Measurements from ENCODE around the gene CFAP46.

The CFAP46 gene

DNA sequence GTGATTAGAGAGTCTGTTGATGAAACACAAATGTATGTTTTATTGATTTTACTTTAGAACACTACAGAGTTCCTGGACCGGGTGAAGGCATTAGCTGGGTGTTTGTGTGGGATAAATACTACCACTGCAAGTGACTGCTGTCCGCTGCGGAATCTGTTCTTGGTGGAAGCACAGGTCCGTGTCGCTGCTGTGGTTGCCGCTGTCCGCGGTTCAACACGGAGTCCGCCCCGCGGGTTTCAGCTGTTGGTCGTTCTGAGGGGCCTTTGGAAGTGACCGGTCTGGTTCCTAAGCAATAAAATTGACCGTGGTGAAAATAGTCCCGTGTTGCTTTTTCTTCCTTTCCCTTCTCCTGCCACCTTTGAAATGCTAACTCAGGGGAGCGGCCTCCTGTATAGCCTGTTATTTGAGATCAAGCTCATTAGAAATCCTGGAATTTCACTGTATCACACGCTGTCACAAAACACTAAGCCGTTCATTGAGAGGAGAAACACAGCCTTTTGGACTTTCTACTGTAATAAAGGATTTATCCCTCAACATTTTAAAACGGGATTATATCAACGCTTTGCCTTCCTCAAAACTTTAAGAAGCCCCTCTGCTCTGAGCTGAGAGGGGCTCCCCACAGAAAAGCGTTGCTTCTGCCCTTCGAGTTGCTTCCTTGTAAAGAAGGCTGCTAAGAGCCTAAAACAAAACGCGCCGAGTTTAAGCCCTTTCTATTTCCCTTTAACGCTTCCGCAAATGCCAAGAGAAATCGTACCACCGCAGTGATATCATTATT, 159.0 kb downstream of the CFAP46 start:
- H3K27me3 ChIP-seq = peaks cover 15% of the 10 kb centered on the region
- peaks cover 46% of the 10 kb centered on the region for H3K9me3 ChIP-seq
- peaks cover 27% of the 10 kb centered on the region for H3K36me3 ChIP-seq
- no peak overlapping the region for H3K4me3 ChIP-seq
- no peak overlapping the region for H3K4me2 ChIP-seq
- H3K4me1 ChIP-seq = peaks cover 22% of the 10 kb centered on the region
- peaks cover 15% of the 10 kb centered on the region; the same call in 1 of the 2 replicates for H4K20me1 ChIP-seq
- no peak overlapping the region for H3K27ac ChIP-seq
- TF ChIP-seq Cebpa-rat (IDR thresholded peaks at IDR 0.05) = no peak
- H3K9ac ChIP-seq = no peak overlapping the region

DNA sequence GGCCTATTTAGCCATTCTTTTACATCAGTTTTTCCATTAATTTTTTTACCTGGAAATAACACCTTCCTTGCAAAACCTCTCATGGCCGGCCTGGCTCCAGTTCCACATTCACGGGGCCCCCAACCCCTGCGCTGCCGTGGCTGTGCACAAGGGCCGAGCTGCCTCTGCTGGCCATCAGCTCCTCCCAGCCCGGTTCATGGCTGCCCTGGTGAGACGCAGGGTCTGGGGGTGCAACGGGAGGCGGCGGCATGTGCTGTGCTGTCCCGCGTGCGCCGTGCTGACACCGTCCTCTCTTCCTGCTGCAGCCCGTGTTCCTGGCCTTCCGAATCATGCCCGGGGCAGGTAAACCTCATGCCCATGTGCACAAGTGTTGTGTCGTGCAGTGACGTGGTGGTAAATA, 160.8 kb downstream of the CFAP46 start:
- H3K4me1 ChIP-seq = peaks cover 40% of the 10 kb centered on the region
- H4K20me1 ChIP-seq = peaks cover 20% of the 10 kb centered on the region; the same call in 1 of the 2 replicates

DNA sequence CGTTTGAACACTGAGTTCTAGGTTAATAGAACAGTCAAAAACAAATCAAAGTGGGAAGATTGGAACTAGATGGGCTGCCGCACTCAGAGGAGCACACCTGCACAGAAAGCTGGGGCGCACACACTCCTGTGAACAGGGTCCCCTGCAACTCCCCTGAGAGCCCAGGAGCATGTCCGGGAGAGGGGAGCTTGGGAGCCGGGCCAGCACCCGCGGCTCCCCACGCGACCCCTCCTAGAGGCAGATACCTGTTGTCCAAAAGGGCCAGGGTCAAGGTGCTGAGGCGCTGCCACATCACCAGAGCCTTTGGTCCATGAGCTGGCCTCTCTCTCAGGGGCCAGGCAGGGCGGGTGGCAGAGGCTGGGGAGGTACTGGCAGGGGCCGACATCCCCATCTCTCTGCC, 162.0 kb downstream of the CFAP46 start:
- no peak overlapping the region for H3K27ac ChIP-seq
- no peak for TF ChIP-seq Cebpa-rat (IDR thresholded peaks at IDR 0.05)
- H3K9me3 ChIP-seq = peaks cover 19% of the 10 kb centered on the region
- H3K36me3 ChIP-seq = peaks cover 34% of the 10 kb centered on the region
- H3K4me3 ChIP-seq = no peak overlapping the region
- no peaks in the 10 kb centered on the region for H3K27me3 ChIP-seq
- H3K9ac ChIP-seq = no peak overlapping the region
- peaks cover 52% of the 10 kb centered on the region for H3K4me1 ChIP-seq
- H3K4me2 ChIP-seq = no peak overlapping the region
- peaks cover 32% of the 10 kb centered on the region; the same call in 1 of the 2 replicates for H4K20me1 ChIP-seq

More for the DNA sequence above, 160.8 kb downstream of the CFAP46 start:
- no peak for TF ChIP-seq Cebpa-rat (IDR thresholded peaks at IDR 0.05)
- Histone ChIP-seq H3K27ac (no peak overlapping the region), H3K36me3 (peaks cover 34% of the 10 kb centered on the region), H3K9ac (no peak overlapping the region), H3K4me3 (no peak overlapping the region), H3K27me3 (no peaks in the 10 kb centered on the region), H3K9me3 (peaks cover 29% of the 10 kb centered on the region), H3K4me2 (no peak overlapping the region)

DNA sequence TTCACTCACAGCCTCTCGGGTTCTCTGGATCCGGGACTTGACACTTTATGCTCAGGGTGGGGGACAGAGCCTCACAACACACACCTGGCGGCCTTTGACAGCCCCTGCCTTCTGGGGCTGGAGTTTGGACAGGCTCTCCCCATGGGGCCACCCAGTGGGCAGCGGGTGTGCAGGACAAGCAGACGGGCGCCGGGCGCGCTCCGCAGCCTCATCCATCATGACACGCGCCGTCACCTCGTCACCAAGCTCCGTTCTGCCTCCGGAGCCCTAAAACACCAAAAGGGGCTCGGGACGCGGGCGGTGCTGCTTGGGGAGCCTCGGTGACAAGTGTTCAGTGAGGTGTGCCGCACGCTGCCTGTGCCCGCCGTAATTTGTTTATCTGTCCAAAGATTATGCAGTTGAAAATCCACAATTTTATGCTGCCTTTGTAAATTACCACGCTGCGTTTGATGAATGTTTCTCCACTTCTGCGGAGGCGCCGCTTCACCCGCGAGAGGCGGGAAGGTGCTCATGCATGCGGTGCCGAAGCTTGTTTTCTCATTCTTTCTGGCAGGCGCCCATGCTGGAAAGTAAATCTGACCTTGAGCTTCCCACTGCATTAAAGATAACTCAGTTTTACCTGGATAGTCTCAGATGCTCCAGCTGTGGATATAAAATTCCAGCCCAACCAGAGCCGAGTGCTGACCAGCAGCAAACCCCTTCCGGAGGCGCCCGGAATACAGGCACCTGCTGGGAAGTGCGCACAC, 162.6 kb downstream of the CFAP46 start:
- Histone ChIP-seq H3K27ac (0 out of 2 replicates have a peak overlapping the region, but pooled peaks have one; percentile 48), H3K27me3 (no peaks in the 10 kb centered on the region), H3K9me3 (peaks cover 13% of the 10 kb centered on the region), H4K20me1 (peaks cover 34% of the 10 kb centered on the region; the same call in 1 of the 2 replicates), H3K4me3 (no peak overlapping the region), H3K9ac (no peak overlapping the region), H3K4me1 (peaks cover 55% of the 10 kb centered on the region), H3K4me2 (peak overlapping the region; percentile 91), H3K36me3 (peaks cover 34% of the 10 kb centered on the region)
- no peak for TF ChIP-seq Cebpa-rat (IDR thresholded peaks at IDR 0.05)

DNA sequence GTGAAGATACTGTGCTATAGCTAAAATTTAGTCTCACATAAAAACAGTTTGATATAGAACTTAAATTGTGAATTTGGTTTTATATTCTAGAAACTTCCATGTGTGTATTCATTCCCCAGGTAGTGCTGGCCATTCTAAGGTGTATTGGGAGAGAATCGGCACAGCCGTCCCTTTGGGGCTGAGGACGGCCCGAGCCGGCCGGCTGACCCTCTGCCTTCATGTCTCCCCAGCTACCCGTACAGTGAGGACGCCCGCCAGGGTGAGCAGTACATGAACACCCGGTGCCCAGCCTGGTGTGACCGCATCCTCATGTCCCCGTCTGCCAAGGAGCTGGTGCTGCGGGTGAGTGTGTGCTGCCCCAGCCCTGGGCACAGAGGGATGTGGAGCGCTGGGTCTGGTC, 164.9 kb downstream of the CFAP46 start:
- peak overlapping the region; percentile 91 for H3K4me2 ChIP-seq
- peaks cover 4% of the 10 kb centered on the region; the same call in 1 of the 2 replicates for H3K9me3 ChIP-seq
- H3K4me1 ChIP-seq = peaks cover 67% of the 10 kb centered on the region
- no peaks in the 10 kb centered on the region for H3K27me3 ChIP-seq
- H3K4me3 ChIP-seq = no peak overlapping the region
- H4K20me1 ChIP-seq = peaks cover 34% of the 10 kb centered on the region; the same call in 1 of the 2 replicates
- H3K36me3 ChIP-seq = peaks cover 23% of the 10 kb centered on the region
- no peak overlapping the region for H3K9ac ChIP-seq
- no peak overlapping the region for H3K27ac ChIP-seq
- no peak for TF ChIP-seq Cebpa-rat (IDR thresholded peaks at IDR 0.05)

DNA sequence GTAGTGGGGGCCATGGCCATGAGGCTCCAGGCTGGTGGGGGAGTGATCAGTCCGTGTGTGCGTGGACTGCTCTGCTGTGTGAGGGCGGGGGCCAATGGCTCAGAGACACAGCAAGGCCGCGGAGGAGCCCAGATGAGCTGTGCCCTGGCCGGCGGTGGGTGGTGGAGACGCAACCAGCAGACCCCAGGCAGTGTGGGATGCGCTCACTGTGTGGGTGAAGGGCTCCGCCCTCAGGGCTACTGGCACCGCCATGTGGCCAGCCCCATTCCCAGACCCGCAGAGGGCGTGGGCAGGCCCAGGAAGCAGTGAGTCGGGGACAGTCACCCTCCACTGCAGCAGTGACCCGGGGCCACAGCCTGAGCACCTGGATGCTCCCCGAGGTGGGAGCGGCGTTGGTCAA, 165.5 kb downstream of the CFAP46 start:
- Histone ChIP-seq H3K4me2 (peak overlapping the region; percentile 91), H3K9ac (no peak overlapping the region), H3K9me3 (peaks cover 4% of the 10 kb centered on the region; the same call in 1 of the 2 replicates), H3K27ac (no peak overlapping the region), H3K27me3 (no peaks in the 10 kb centered on the region), H3K36me3 (peaks cover 18% of the 10 kb centered on the region), H3K4me1 (peaks cover 67% of the 10 kb centered on the region), H3K4me3 (no peak overlapping the region), H4K20me1 (peaks cover 34% of the 10 kb centered on the region; the same call in 1 of the 2 replicates)
- TF ChIP-seq Cebpa-rat (IDR thresholded peaks at IDR 0.05) = no peak

DNA sequence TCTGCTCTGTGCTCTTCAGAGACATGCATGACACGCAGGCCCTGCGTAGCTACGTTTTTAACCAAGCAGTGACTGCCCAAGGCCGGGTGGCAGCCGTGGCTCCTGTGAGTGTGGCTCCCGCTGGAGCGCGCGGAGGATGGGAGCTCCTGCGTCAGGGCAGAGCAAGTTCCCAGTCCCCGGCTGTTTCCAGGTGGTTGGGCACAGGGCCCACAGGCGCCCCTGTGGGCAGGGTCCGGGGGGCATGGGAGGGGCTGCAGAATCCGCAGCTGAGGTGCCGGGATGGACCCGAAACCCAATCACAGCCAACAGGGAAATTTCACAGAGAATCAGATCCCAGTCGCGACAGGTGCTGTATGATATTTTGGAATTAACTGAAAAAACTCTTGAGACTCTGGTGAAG, 166.2 kb downstream of the CFAP46 start:
- Histone ChIP-seq H3K4me1 (peaks cover 67% of the 10 kb centered on the region), H3K27me3 (no peaks in the 10 kb centered on the region), H4K20me1 (peaks cover 34% of the 10 kb centered on the region; the same call in 1 of the 2 replicates), H3K9me3 (peaks cover 4% of the 10 kb centered on the region; the same call in 1 of the 2 replicates), H3K4me2 (peak overlapping the region; percentile 91), H3K36me3 (peaks cover 12% of the 10 kb centered on the region), H3K4me3 (no peak overlapping the region), H3K27ac (0 out of 2 replicates have a peak overlapping the region, but pooled peaks have one; percentile 24), H3K9ac (no peak overlapping the region)
- no peak for TF ChIP-seq Cebpa-rat (IDR thresholded peaks at IDR 0.05)

DNA sequence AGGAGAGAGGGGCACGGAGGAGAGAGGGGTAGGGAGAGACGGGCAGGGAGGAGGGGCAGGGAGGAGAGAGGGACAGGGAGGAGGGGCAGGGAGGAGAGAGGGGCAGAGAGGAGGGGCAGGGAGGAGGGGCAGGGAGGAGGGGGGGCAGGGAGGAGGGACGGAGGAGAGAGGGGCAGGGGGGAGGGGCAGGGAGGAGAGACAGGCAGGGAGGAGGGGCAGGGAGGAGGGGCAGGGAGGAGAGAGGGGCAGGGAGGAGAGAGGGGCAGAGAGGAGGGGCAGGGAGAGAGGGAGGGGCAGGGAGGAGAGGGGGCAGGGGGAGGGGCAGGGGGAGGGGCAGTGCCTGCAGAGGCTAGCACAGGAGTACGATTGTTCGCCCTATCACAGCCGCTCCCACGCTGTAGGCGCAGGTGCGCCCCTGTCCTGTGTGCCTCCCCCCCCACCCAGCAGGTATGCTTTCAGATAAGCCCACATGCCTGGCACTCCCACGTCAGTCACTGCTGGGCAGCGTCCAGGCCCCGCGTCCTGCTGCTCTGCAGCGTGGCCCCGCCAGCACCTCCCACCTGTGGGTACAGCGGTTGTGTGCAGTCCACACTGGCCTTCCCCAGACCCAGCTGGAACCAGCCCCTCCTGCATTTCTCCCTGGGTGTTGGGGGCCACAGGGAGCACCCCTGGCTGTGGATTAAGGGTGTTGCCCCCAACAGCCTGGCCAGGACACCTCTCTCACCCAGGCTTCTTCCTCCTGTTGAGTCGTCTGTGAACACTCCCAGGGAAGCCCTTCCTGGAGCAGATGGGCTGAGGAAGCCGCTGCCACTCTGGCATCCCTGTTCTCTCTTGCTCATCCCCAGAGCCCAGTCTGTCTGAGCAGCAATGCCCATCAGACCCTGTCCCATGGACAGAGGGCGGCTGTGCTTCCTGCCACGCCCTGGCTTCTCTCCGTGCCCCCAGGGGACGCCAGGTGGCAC, 167.2 kb downstream of the CFAP46 start:
- Histone ChIP-seq H4K20me1 (peaks cover 34% of the 10 kb centered on the region; the same call in 1 of the 2 replicates), H3K27ac (peak overlapping the region; percentile 24; the same call in 1 of the 2 replicates), H3K36me3 (peaks cover 9% of the 10 kb centered on the region), H3K4me1 (peaks cover 64% of the 10 kb centered on the region), H3K9me3 (peaks cover 4% of the 10 kb centered on the region; the same call in 1 of the 2 replicates), H3K27me3 (no peaks in the 10 kb centered on the region), H3K4me2 (peak overlapping the region; percentile 91), H3K4me3 (no peak overlapping the region), H3K9ac (no peak overlapping the region)
- TF ChIP-seq Cebpa-rat (IDR thresholded peaks at IDR 0.05) = no peak
